Kidney (tissue), 14 donors: Measurements from ENCODE around the gene WLS. TPM values are rescaled to one million over a fixed set of nuclear protein-coding genes. Genes with fewer than 3 reads are reported as not detected.

Experiments
- DNase-seq, 5 donors: peaks; one replicate each; pipeline ENCODE4 v3.0.0-alpha.2; 2013 to 2020
- FAIRE-seq: peaks from 2 replicates; lab custom pipeline; 2012; peaks lifted over from hg19 to GRCh38; lab: Jason Lieb, UNC
- H3K27ac ChIP-seq, 2 donors: one replicate each; pipeline ENCODE4 v1.7.0; 2013; ENCODE audit warnings: low read depth in 2 of 2, low read length in 2 of 2, inconsistent platforms in 1 of 2
- H3K27me3 ChIP-seq: one replicate; pipeline ENCODE4 v1.7.1; 2013; ENCODE audit warnings: low read length, inconsistent platforms; ENCODE audit not compliant: control insufficient read depth, insufficient read depth
- H3K36me3 ChIP-seq, 3 donors: one replicate each; pipeline versions ENCODE4 v1.7.0 to v1.7.1; 2013; ENCODE audit warnings: low read length in 3 of 3, control low read depth in 1 of 3, inconsistent platforms in 1 of 3; ENCODE audit not compliant: insufficient read depth in 3 of 3, control insufficient read depth in 2 of 3
- H3K4me1 ChIP-seq, 3 donors: one replicate each; pipeline versions ENCODE4 v1.7.0 to v1.7.1; 2013; ENCODE audit warnings: low read length in 3 of 3, inconsistent platforms in 1 of 3, low read depth in 1 of 3; ENCODE audit not compliant: control insufficient read depth in 2 of 3, insufficient read depth in 2 of 3
- H3K4me3 ChIP-seq, 3 donors: one replicate each; pipeline versions ENCODE4 v1.7.0 to v1.8.1; 2013; ENCODE audit warnings: low read length in 3 of 3, control low read depth in 1 of 3, inconsistent platforms in 1 of 3
- H3K9ac ChIP-seq, 3 donors: one replicate each; pipeline versions ENCODE4 v1.7.0 to v1.7.1; 2013; ENCODE audit warnings: low read length in 3 of 3, control low read depth in 1 of 3, inconsistent platforms in 1 of 3
- H3K9me3 ChIP-seq, 3 donors: one replicate each; pipeline versions ENCODE4 v1.7.0 to v1.7.1; 2013; ENCODE audit warnings: low read length in 3 of 3, control low read depth in 1 of 3, inconsistent platforms in 1 of 3; ENCODE audit not compliant: control insufficient read depth in 2 of 3, insufficient read depth in 1 of 3
- intact Hi-C: fragments of 100-400 bp; cut with DNase I; formaldehyde crosslinking; loops from one replicate; pipeline ENCODE4 v1.11.1; 2022
- polyA plus RNA-seq: library from polyadenylated mRNA; stranded (reverse); fragments of 350-450 nt; fragmentation: Illumina TruSeq; extraction: RNeasy Lipid Tissue Mini Kit (QIAGEN cat#74804); gene quantifications from one replicate; pipeline ENCODE4 v1.2.3, GENCODE V29; 2014; ENCODE audit warnings: low read depth, low replicate concordance; ENCODE audit not compliant: insufficient read depth
- total RNA-seq: library from RNA; stranded (reverse); fragmentation: NEBNext Ultra II Directional; extraction: Animal tissue kit (Norgen Biotek cat#: 25700); gene quantifications from one replicate; pipeline ENCODE4 v1.2.1, GENCODE V29; 2021
- TF ChIP-seq, protein P1 (sequence below): IDR thresholded peaks from 3 replicates; pipeline ENCODE4 v1.5.1; 2012; ENCODE audit warnings: mild to moderate bottlenecking, moderate library complexity, borderline replicate concordance; ENCODE audit not compliant: insufficient read depth; ENCODE audit errors: extremely low read depth
- donor health status: control.
- donor health status: control.
- donor health status: control.
- donor health status: control.
- donor health status: control.
- donor health status: DM: yes; HTN: yes; CAD: no.
- donor health status: Normal renal cell carcinoma (clear cell type).

Gene WLS
- total and polyA plus RNA-seq, 2 donors from 2014 or later: 92.3 to 147 TPM

DNA sequence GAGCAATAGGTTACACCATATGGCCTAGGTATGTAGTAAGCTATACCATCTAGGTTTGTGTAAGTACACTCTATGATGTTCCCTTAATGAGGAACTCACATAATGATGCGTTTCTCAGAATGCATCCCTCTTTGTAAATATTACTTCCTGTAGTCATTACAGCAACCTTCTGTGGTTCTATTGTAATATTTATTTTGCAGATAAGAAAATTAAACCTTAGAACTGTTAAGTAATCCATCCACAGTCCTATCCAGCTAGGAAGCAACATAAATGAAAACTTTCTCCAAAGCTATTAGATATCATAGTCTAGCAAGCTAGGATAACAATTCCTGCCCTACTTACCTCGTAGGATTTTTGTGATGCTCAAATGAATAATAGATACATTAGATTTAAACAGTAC, 88.7 kb downstream of the WLS start:
- H3K9me3 ChIP-seq: no peaks in the 10 kb centered on the region
- FAIRE-seq: no peak

DNA sequence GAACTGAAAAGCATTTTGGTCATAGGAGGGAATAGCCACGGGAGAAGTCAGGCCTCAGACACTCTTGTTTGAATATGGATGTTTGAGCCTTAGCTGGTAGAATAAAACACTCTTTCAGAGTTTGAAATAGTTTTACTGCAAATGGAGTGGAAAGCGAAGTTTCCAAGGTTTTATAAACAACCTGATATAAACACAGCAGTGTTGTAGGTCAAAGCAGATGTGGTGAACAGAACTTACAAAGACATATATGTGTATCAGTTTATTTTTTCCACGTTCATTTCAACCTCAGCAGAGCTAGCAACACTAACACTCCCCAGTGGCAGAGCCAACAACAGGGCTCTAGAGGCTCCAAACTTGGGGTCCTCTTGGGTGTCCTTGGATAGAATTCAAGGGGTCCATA, 89.9 kb downstream of the WLS start:
- peaks cover 0 to 14% (median 13%) of the 10 kb centered on the region in 3 donors for H3K36me3 ChIP-seq
- TF ChIP-seq, protein P1, sequence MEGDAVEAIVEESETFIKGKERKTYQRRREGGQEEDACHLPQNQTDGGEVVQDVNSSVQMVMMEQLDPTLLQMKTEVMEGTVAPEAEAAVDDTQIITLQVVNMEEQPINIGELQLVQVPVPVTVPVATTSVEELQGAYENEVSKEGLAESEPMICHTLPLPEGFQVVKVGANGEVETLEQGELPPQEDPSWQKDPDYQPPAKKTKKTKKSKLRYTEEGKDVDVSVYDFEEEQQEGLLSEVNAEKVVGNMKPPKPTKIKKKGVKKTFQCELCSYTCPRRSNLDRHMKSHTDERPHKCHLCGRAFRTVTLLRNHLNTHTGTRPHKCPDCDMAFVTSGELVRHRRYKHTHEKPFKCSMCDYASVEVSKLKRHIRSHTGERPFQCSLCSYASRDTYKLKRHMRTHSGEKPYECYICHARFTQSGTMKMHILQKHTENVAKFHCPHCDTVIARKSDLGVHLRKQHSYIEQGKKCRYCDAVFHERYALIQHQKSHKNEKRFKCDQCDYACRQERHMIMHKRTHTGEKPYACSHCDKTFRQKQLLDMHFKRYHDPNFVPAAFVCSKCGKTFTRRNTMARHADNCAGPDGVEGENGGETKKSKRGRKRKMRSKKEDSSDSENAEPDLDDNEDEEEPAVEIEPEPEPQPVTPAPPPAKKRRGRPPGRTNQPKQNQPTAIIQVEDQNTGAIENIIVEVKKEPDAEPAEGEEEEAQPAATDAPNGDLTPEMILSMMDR: no peak
- intact Hi-C loops: no loop called here
- DNase-seq (no peak), FAIRE-seq (no peak)
- peaks cover 0 to 19% (median 9%) of the 10 kb centered on the region in 3 donors for H3K4me1 ChIP-seq
- no peaks in the 10 kb centered on the region for H3K9me3 ChIP-seq
- H3K9ac ChIP-seq: no peak overlapping the region
- H3K27ac ChIP-seq: peak overlapping the region; percentile 12 to 75
- no peaks in the 10 kb centered on the region for H3K27me3 ChIP-seq
- no peak overlapping the region for H3K4me3 ChIP-seq

More for the DNA sequence above, 88.7 kb downstream of the WLS start:
- Histone ChIP-seq H3K4me1 (peaks cover 0 to 19% (median 9%) of the 10 kb centered on the region in 3 donors), H3K27me3 (no peaks in the 10 kb centered on the region), H3K27ac (no peak overlapping the region), H3K4me3 (no peak overlapping the region), H3K9ac (no peak overlapping the region), H3K36me3 (peaks cover 0 to 14% (median 14%) of the 10 kb centered on the region in 3 donors)
- TF ChIP-seq, protein P1: no peak
- DNase-seq: no peak
- intact Hi-C loops: no loop called here

DNA sequence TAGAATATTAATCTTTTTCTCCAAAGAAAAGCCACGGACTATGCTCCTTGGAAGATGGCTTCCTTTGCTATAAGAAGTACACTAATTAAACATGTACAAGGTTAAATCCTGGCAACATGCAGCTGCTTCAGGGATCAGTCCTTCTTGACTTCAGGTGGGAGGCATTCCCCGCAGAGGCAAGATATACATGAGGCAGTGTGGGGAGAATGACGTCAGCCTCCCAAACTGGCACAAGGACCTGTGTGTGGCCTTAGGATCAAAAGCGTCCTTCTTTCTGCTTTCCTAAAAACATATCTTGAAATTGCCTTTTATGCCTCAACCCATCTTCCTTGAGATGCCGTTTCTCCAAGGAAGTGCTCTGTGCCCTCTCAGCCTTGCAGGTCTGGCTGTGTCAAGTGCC, 90.3 kb downstream of the WLS start:
- Histone ChIP-seq H3K4me1 (peaks cover 0 to 19% (median 9%) of the 10 kb centered on the region in 3 donors), H3K9ac (no peak overlapping the region)
- intact Hi-C loops: no loop called here

More for the DNA sequence above, 90.3 kb downstream of the WLS start:
- Histone ChIP-seq H3K36me3 (peaks cover 0 to 15% (median 14%) of the 10 kb centered on the region in 3 donors), H3K27ac (peak overlapping the region; percentile 12 to 75), H3K4me3 (no peak overlapping the region), H3K9me3 (no peaks in the 10 kb centered on the region), H3K27me3 (no peaks in the 10 kb centered on the region)
- TF ChIP-seq, protein P1: no peak
- no peak for FAIRE-seq
- DNase-seq: peak in 1 of 5 donors; percentile 43
